ENCODE data around the gene MALAT1. TPM values are rescaled to one million over a fixed set of nuclear protein-coding genes. Genes with fewer than 3 reads are reported as not detected.
A peak's percentile ranks its signal among the peaks of the same experiment; 100 is the strongest.

Gene MALAT1
- total and polyA plus RNA-seq, 2 of the 13 experiments (the other 11 are each of a cell fraction or from before 2014, with no cell fraction given) = 143 to 1,237 TPM

- TF ChIP-seq PLRG1 (conservative IDR thresholded peaks at IDR 0.05) (no peak), ARNTL (CRISPR knock-in tag; IDR thresholded peaks at IDR 0.05) (peak; percentile 47; the same call in 1 of the 2 replicates), TFDP1 (CRISPR knock-in tag; IDR thresholded peaks at IDR 0.05; ENCODE audit: borderline replicate concordance) (no peak; the same call in 1 of the 2 replicates), ZNF598 (CRISPR knock-in tag; IDR thresholded peaks at IDR 0.05; ENCODE audit: borderline replicate concordance) (no peak), KDM4B (CRISPR knock-in tag; IDR thresholded peaks at IDR 0.05) (no peak), ZFP1 (CRISPR knock-in tag; IDR thresholded peaks at IDR 0.05) (no peak), NR1H2 (CRISPR knock-in tag; IDR thresholded peaks at IDR 0.05; ENCODE audit: borderline replicate concordance, low read depth) (no peak), ZNF44 (CRISPR knock-in tag; IDR thresholded peaks at IDR 0.05) (no peak), SNAPC2 (CRISPR knock-in tag; IDR thresholded peaks at IDR 0.05) (peak; percentile 20; the same call in 1 of the 2 replicates), HNRNPL (IDR thresholded peaks at IDR 0.05; ENCODE audit: low read depth, low read length) (no peak), ZNF205 (CRISPR knock-in tag; IDR thresholded peaks at IDR 0.05) (no peak), BCL3 (CRISPR knock-in tag; IDR thresholded peaks at IDR 0.05) (no peak), KMT2A (CRISPR knock-in tag; IDR thresholded peaks at IDR 0.05) (no peak), SOX13 (IDR thresholded peaks at IDR 0.05) (no peak), SOX13 (CRISPR knock-in tag; conservative IDR thresholded peaks at IDR 0.05 in 1 of 2, IDR thresholded peaks at IDR 0.05 in 1 of 2) (no peak), MAFG (CRISPR knock-in tag; IDR thresholded peaks at IDR 0.05) (no peak), ZNF7 (CRISPR knock-in tag; IDR thresholded peaks at IDR 0.05) (no peak), ZNF232 (CRISPR knock-in tag; IDR thresholded peaks at IDR 0.05; ENCODE audit: borderline replicate concordance) (no peak), ZNF768 (CRISPR knock-in tag; IDR thresholded peaks at IDR 0.05) (no peak), ZNF326 (CRISPR knock-in tag; IDR thresholded peaks at IDR 0.05; ENCODE audit: borderline replicate concordance) (no peak), ZNF513 (CRISPR knock-in tag; conservative IDR thresholded peaks at IDR 0.05) (no peak), ZNF766 (CRISPR knock-in tag; IDR thresholded peaks at IDR 0.05; ENCODE audit: borderline replicate concordance) (no peak; the same call in 1 of the 2 replicates), ZNF709 (CRISPR knock-in tag; IDR thresholded peaks at IDR 0.05) (no peak), KAT2B (IDR thresholded peaks at IDR 0.05; ENCODE audit: borderline replicate concordance, low read depth, low read length) (no peak), SPEN (CRISPR knock-in tag; IDR thresholded peaks at IDR 0.05; ENCODE audit: low read depth) (peak; percentile 67; the same call in 1 of the 2 replicates)
- TF ChIP-seq, protein P1, sequence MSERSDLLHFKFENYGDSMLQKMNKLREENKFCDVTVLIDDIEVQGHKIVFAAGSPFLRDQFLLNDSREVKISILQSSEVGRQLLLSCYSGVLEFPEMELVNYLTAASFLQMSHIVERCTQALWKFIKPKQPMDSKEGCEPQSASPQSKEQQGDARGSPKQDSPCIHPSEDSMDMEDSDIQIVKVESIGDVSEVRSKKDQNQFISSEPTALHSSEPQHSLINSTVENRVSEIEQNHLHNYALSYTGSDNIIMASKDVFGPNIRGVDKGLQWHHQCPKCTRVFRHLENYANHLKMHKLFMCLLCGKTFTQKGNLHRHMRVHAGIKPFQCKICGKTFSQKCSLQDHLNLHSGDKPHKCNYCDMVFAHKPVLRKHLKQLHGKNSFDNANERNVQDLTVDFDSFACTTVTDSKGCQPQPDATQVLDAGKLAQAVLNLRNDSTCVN (CRISPR knock-in tag; IDR thresholded peaks at IDR 0.05; ENCODE audit: borderline replicate concordance) = no peak
Measured at GRCh38 chr11:65454696-65455456, 44.0 kb upstream of the MALAT1 start (continued).

Data from HepG2 (cell line).